HepG2 (cell line): ENCODE measurements around the gene E2F1. TPM values are rescaled to one million over a fixed set of nuclear protein-coding genes. Genes with fewer than 3 reads are reported as not detected.

Experiments
- CREM ChIP-seq, 2 experiments: sonication (generic) in 1 of 2; formaldehyde crosslinking in 1 of 2; IDR thresholded peaks; 2 replicates each; pipeline versions ENCODE4 v1.4.0 to v1.6.1; 2016 to 2020; ENCODE audit warnings: antibody characterized with exemption in 1 of 2, mild to moderate bottlenecking in 1 of 2, missing genetic modification reagents in 1 of 2
- DPF2 ChIP-seq: sonication (generic); formaldehyde crosslinking; IDR thresholded peaks from 2 replicates; pipeline ENCODE4 v1.4.0; 2020; ENCODE audit warnings: mild to moderate bottlenecking, low read depth, missing genetic modification reagents, borderline replicate concordance
- FOXO4 ChIP-seq: sonication (generic); formaldehyde crosslinking; conservative IDR thresholded peaks from 2 replicates; pipeline ENCODE4 v1.8.1; 2023; ENCODE audit warnings: missing genetic modification reagents
- ZFP37 ChIP-seq: sonication (generic); formaldehyde crosslinking; IDR thresholded peaks from 2 replicates; pipeline ENCODE4 v1.4.0; 2020; ENCODE audit warnings: missing genetic modification reagents, borderline replicate concordance
- ZNF670 ChIP-seq: sonication (generic); formaldehyde crosslinking; IDR thresholded peaks from 2 replicates; pipeline ENCODE4 v1.8.0; 2022; ENCODE audit warnings: mild to moderate bottlenecking, missing genetic modification reagents, borderline replicate concordance
- polyA plus RNA-seq, 8 experiments: library from polyadenylated mRNA; depleted of rRNA in 3 of 8; stranded (reverse) in 7 of 8; unstranded in 1 of 8; fragments of >200 nt; fragmentation: Illumina TruSeq in 4 of 8; extraction: Trizol in 4 of 8; gene quantifications; 2 replicates each; pipeline versions ENCODE4 v1.2.1 to v1.2.3, GENCODE V29; 2011 to 2016; ENCODE audit warnings: low read depth in 4 of 8, missing spikeins in 1 of 8, mixed read lengths in 1 of 8; ENCODE audit not compliant: insufficient read depth in 1 of 8
- total RNA-seq, 5 experiments: library from RNA; depleted of rRNA; stranded (reverse); fragments of >200 nt; fragmentation: Illumina TruSeq; extraction: Trizol; gene quantifications; 2 replicates each; pipeline ENCODE4 v1.2.3, GENCODE V29; 2016; ENCODE audit warnings: low read depth in 1 of 5
- TF ChIP-seq, protein P1 (sequence below): sonication (generic); formaldehyde crosslinking; IDR thresholded peaks from 2 replicates; pipeline ENCODE4 v1.5.1; 2020; ENCODE audit warnings: missing genetic modification reagents, mild to moderate bottlenecking, borderline replicate concordance
- TF ChIP-seq, protein P2 (sequence below), 2 experiments: sonication (generic) in 1 of 2; formaldehyde crosslinking in 1 of 2; IDR thresholded peaks; 2 replicates each; pipeline versions ENCODE4 v1.4.0 to v1.6.1; 2016 to 2020; ENCODE audit warnings: borderline replicate concordance in 1 of 2, low read depth in 1 of 2, mild to moderate bottlenecking in 1 of 2, missing genetic modification reagents in 1 of 2
- TF ChIP-seq, protein P3 (sequence below): sonication (generic); formaldehyde crosslinking; IDR thresholded peaks from 2 replicates; pipeline ENCODE4 v1.4.0; 2020; ENCODE audit warnings: missing genetic modification reagents
- TF ChIP-seq, protein P4 (sequence below): IDR thresholded peaks from 2 replicates; pipeline ENCODE4 v1.6.1; 2016

Gene E2F1
- total and polyA plus RNA-seq, 2 of the 13 experiments (the other 11 are each of a cell fraction or from before 2014, with no cell fraction given): 25.5 to 39.4 TPM

DNA sequence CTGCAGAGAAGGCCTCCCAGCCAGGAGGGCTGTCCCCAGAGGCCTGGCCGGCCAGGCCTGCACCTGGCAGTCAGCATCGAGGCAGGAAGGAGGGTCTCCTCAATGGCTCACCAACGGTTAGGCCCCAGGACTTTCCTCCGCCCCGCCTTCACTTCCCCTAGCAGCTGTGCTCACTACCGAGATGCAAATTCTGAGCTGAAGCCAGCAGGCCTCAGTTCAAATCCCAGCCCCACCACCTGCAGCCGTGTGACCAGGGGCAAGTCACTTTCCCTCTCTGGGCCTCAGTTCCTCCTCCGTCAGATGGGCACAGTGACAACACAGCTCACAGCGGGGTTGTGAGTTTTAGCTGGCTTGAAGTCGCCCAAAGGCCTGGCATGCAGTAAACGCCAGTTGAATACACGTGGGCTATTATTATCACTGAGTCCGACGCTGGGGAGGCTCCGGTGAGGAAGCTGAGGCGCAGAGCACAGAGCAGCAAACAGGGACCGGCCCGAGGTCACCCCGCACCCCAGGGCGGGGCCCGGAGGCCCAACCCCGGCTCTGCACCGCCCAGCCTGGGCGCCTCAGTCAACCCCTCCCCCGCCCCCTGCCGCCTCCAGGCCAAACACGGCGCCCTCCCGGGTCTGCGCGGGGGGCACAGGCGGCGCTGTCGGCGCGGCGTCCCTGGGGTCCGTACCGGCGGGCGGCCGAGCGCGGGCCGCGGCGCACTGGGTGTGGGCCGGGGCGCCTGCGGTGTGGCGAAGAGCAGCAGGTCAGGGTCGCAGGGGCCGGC lies 671 bp downstream of the E2F1 start (continued):
- TF ChIP-seq, protein P1, sequence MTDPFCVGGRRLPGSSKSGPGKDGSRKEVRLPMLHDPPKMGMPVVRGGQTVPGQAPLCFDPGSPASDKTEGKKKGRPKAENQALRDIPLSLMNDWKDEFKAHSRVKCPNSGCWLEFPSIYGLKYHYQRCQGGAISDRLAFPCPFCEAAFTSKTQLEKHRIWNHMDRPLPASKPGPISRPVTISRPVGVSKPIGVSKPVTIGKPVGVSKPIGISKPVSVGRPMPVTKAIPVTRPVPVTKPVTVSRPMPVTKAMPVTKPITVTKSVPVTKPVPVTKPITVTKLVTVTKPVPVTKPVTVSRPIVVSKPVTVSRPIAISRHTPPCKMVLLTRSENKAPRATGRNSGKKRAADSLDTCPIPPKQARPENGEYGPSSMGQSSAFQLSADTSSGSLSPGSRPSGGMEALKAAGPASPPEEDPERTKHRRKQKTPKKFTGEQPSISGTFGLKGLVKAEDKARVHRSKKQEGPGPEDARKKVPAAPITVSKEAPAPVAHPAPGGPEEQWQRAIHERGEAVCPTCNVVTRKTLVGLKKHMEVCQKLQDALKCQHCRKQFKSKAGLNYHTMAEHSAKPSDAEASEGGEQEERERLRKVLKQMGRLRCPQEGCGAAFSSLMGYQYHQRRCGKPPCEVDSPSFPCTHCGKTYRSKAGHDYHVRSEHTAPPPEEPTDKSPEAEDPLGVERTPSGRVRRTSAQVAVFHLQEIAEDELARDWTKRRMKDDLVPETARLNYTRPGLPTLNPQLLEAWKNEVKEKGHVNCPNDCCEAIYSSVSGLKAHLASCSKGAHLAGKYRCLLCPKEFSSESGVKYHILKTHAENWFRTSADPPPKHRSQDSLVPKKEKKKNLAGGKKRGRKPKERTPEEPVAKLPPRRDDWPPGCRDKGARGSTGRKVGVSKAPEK: 0 out of 2 replicates have a peak, but pooled peaks have one; percentile 50
- no peak for TF ChIP-seq DPF2 (CRISPR knock-in tag)
- no peak for TF ChIP-seq ZNF670 (CRISPR knock-in tag)
- 0 out of 2 replicates have a peak, but pooled peaks have one; percentile 97 for TF ChIP-seq FOXO4 (CRISPR knock-in tag)
- TF ChIP-seq ZFP37 (CRISPR knock-in tag): peak; percentile 68; the same call in 1 of the 2 replicates
- TF ChIP-seq, protein P2, sequence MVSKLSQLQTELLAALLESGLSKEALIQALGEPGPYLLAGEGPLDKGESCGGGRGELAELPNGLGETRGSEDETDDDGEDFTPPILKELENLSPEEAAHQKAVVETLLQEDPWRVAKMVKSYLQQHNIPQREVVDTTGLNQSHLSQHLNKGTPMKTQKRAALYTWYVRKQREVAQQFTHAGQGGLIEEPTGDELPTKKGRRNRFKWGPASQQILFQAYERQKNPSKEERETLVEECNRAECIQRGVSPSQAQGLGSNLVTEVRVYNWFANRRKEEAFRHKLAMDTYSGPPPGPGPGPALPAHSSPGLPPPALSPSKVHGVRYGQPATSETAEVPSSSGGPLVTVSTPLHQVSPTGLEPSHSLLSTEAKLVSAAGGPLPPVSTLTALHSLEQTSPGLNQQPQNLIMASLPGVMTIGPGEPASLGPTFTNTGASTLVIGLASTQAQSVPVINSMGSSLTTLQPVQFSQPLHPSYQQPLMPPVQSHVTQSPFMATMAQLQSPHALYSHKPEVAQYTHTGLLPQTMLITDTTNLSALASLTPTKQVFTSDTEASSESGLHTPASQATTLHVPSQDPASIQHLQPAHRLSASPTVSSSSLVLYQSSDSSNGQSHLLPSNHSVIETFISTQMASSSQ (IDR thresholded peaks at IDR 0.05; ENCODE audit: low read depth): no peak
- TF ChIP-seq, protein P2 (CRISPR knock-in tag; IDR thresholded peaks at IDR 0.05; ENCODE audit: borderline replicate concordance): peak; percentile 14; the same call in 1 of the 2 replicates
- TF ChIP-seq, protein P3, sequence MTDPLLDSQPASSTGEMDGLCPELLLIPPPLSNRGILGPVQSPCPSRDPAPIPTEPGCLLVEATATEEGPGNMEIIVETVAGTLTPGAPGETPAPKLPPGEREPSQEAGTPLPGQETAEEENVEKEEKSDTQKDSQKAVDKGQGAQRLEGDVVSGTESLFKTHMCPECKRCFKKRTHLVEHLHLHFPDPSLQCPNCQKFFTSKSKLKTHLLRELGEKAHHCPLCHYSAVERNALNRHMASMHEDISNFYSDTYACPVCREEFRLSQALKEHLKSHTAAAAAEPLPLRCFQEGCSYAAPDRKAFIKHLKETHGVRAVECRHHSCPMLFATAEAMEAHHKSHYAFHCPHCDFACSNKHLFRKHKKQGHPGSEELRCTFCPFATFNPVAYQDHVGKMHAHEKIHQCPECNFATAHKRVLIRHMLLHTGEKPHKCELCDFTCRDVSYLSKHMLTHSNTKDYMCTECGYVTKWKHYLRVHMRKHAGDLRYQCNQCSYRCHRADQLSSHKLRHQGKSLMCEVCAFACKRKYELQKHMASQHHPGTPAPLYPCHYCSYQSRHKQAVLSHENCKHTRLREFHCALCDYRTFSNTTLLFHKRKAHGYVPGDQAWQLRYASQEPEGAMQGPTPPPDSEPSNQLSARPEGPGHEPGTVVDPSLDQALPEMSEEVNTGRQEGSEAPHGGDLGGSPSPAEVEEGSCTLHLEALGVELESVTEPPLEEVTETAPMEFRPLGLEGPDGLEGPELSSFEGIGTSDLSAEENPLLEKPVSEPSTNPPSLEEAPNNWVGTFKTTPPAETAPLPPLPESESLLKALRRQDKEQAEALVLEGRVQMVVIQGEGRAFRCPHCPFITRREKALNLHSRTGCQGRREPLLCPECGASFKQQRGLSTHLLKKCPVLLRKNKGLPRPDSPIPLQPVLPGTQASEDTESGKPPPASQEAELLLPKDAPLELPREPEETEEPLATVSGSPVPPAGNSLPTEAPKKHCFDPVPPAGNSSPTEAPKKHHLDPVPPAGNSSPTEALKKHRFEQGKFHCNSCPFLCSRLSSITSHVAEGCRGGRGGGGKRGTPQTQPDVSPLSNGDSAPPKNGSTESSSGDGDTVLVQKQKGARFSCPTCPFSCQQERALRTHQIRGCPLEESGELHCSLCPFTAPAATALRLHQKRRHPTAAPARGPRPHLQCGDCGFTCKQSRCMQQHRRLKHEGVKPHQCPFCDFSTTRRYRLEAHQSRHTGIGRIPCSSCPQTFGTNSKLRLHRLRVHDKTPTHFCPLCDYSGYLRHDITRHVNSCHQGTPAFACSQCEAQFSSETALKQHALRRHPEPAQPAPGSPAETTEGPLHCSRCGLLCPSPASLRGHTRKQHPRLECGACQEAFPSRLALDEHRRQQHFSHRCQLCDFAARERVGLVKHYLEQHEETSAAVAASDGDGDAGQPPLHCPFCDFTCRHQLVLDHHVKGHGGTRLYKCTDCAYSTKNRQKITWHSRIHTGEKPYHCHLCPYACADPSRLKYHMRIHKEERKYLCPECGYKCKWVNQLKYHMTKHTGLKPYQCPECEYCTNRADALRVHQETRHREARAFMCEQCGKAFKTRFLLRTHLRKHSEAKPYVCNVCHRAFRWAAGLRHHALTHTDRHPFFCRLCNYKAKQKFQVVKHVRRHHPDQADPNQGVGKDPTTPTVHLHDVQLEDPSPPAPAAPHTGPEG: peak; percentile 83
- TF ChIP-seq, protein P4, sequence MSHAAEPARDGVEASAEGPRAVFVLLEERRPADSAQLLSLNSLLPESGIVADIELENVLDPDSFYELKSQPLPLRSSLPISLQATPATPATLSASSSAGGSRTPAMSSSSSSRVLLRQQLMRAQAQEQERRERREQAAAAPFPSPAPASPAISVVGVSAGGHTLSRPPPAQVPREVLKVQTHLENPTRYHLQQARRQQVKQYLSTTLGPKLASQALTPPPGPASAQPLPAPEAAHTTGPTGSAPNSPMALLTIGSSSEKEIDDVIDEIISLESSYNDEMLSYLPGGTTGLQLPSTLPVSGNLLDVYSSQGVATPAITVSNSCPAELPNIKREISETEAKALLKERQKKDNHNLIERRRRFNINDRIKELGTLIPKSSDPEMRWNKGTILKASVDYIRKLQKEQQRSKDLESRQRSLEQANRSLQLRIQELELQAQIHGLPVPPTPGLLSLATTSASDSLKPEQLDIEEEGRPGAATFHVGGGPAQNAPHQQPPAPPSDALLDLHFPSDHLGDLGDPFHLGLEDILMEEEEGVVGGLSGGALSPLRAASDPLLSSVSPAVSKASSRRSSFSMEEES (CRISPR knock-in tag): 0 out of 2 replicates have a peak, but pooled peaks have one; percentile 30
- no peak for TF ChIP-seq CREM (IDR thresholded peaks at IDR 0.05)
- TF ChIP-seq CREM (CRISPR knock-in tag; IDR thresholded peaks at IDR 0.05): no peak
